ENCODE results near the gene WT1.

Gene WT1

GRCh38 chr11:32343325-32344008 is 91.9 kb downstream of the WT1 start:
- no peak for TF ChIP-seq ZFX (IDR thresholded peaks at IDR 0.05; ENCODE audit: borderline replicate concordance)
- no peak for TF ChIP-seq CTCF (IDR thresholded peaks at IDR 0.05)
- H3K27ac ChIP-seq, result no peak overlapping the region

DNA sequence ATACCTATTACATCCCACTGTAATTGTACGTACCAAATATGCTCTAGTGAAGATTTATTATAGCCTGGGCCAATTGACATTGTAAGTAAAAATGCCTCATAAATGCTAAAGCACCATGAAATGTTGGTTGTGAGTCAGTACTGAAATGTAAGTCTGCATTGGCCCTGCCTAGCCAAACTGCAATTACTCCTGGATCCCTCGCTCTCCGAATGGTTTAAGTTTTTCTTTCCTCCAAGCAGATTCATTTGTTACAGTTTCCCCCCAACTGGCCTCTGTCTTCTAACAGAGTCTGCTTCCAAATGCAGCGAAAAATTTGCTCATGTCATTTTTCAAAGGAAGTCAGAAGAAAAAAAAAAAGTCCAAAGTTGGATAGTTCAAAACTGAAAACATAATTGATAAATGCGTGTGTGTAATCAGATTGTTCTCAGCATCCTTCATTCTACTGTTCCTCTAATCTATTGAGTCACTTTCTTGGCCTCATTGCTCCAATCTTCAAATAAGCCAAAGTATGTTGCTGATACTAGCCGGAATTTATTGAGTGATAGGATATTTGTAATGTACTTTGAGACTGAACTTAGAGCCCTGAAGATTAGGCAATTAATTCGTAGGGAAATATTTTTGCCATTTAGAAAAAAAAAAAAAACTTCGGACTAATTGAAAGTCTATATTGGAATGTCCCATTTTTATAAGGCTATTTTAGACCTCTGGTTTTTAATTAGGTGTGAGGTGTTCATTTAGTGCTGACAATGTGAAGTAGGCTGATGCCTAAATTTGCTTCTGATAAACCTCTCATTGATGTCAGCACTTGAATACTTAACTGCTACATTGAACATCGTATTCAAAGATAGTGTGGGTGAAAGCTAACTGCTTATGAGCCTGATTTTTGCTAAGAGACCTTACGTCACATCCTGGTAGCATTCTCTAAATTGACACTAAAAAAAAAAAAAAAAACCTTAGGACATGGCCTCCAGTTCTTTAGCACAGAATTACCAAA is 93.4 kb downstream of the WT1 start:
- TF ChIP-seq ZFX (IDR thresholded peaks at IDR 0.05; ENCODE audit: borderline replicate concordance), result no peak
- TF ChIP-seq CTCF (IDR thresholded peaks at IDR 0.05), result no peak
- no peak overlapping the region for H3K27ac ChIP-seq

DNA sequence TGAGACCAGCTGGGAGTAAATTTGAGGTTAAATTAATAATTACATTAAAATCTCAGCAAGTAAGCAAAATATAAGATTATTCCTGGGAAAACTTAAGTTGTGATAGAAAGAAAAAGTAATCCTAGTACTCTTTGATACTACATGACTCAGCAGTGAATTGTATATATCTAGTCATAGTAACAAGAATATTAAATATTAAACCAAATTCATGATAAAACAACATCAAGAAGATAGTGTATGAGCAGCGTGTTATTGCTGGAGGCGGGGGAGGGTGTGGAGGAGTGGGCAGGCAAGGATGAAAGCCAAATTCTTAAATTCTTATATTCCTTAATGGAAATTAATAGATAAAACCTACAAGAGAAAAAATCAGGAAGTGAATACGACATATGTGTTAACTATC is 95.2 kb downstream of the WT1 start:
- TF ChIP-seq ZFX (IDR thresholded peaks at IDR 0.05; ENCODE audit: borderline replicate concordance) (no peak), CTCF (IDR thresholded peaks at IDR 0.05) (no peak)
- no peak overlapping the region for H3K27ac ChIP-seq

Measured in 22Rv1 (cell line).